Hepatocyte (in vitro differentiated cells): ENCODE data around the gene C10orf67. TPM values are rescaled to one million over a fixed set of nuclear protein-coding genes. Genes with fewer than 3 reads are reported as not detected.

ENCODE experiments used
- DNase-seq: peaks from one replicate; pipeline ENCODE4 v3.0.0-alpha.2; 2016; ENCODE audit warnings: low spot score
- H2AFZ ChIP-seq: fragments of 200-600 bp; sonication (generic); 2 replicates; pipeline ENCODE4 v1.6.0; 2016; ENCODE audit warnings: antibody characterized with exemption, mild to moderate bottlenecking
- H3K27ac ChIP-seq: fragments of 200-600 bp; sonication (generic); 2 replicates; pipeline ENCODE4 v1.5.1; 2016; ENCODE audit warnings: mild to moderate bottlenecking
- H3K27me3 ChIP-seq: fragments of 200-600 bp; sonication (generic); 2 replicates; pipeline ENCODE4 v1.6.1; 2016
- H3K36me3 ChIP-seq: fragments of 200-600 bp; sonication (generic); replicated peaks from 2 replicates; pipeline ENCODE4 v1.5.1; 2016; ENCODE audit warnings: low read depth; ENCODE audit not compliant: insufficient read depth
- H3K4me1 ChIP-seq: fragments of 200-600 bp; sonication (generic); 2 replicates; pipeline ENCODE4 v1.5.1; 2016; ENCODE audit warnings: mild to moderate bottlenecking, moderate library complexity; ENCODE audit not compliant: insufficient read depth
- H3K4me2 ChIP-seq: fragments of 200-600 bp; sonication (generic); 2 replicates; pipeline ENCODE4 v1.6.0; 2016
- H3K4me3 ChIP-seq: fragments of 200-600 bp; sonication (generic); 2 replicates; pipeline ENCODE4 v1.5.1; 2016; ENCODE audit warnings: mild to moderate bottlenecking
- H3K79me2 ChIP-seq: fragments of 200-600 bp; sonication (generic); 2 replicates; pipeline ENCODE4 v1.6.0; 2017; ENCODE audit warnings: mild to moderate bottlenecking
- H3K9me2 ChIP-seq: fragments of 200-600 bp; sonication (generic); replicated peaks from 2 replicates; pipeline ENCODE4 v1.6.0; 2017; ENCODE audit warnings: mild to moderate bottlenecking; ENCODE audit not compliant: insufficient read depth
- H3K9me3 ChIP-seq: fragments of 200-600 bp; sonication (generic); 2 replicates; pipeline ENCODE4 v1.5.1; 2016; ENCODE audit warnings: low read depth, mild to moderate bottlenecking
- H4K20me1 ChIP-seq: fragments of 200-600 bp; sonication (generic); 2 replicates; pipeline ENCODE4 v1.6.0; 2016; ENCODE audit warnings: mild to moderate bottlenecking; ENCODE audit not compliant: insufficient read depth, poor library complexity, severe bottlenecking
- EZH2 ChIP-seq: fragments of 200-600 bp; sonication (generic); IDR thresholded peaks from 2 replicates; pipeline ENCODE4 v1.6.1; 2016; ENCODE audit warnings: antibody characterized with exemption, mild to moderate bottlenecking, borderline replicate concordance
- EZH2phosphoT487 ChIP-seq: fragments of 200-600 bp; sonication (generic); IDR thresholded peaks from one replicate; pipeline ENCODE4 v1.6.1; 2018; ENCODE audit warnings: antibody characterized with exemption, mild to moderate bottlenecking, low read depth, moderate library complexity; ENCODE audit not compliant: unreplicated experiment, severe bottlenecking
- WGBS: methylation state at CpG from one replicate; pipeline ENCODE4 v1.1.6; 2016; ENCODE audit warnings: low lambda C conversion rate; ENCODE audit errors: missing lambda C conversion rate; 5-methylcytosine and 5-hydroxymethylcytosine counted together
- polyA plus RNA-seq: library from polyadenylated mRNA; unstranded; fragments of >200 nt; fragmentation: Nextera tagmentation; extraction: Ambion mirVana; gene quantifications from 2 replicates; pipeline ENCODE4 v1.2.1, GENCODE V29; 2016
- total RNA-seq: library from RNA; depleted of rRNA; stranded (reverse); fragments of >200 nt; gene quantifications from 2 replicates; pipeline ENCODE4 v1.2.3, GENCODE V29; 2014
- TF ChIP-seq, protein P1 (sequence below): fragments of 200-600 bp; sonication (generic); IDR thresholded peaks from 2 replicates; pipeline ENCODE4 v1.5.1; 2016; ENCODE audit warnings: antibody characterized with exemption, mild to moderate bottlenecking; ENCODE audit not compliant: poor library complexity

The C10orf67 gene
- total and polyA plus RNA-seq, 2 experiments from 2014 or later = 0.10 TPM; not detected in 1

- 88% methylated on average over 1 of the region's 1 CpG for WGBS
- no peaks in the 10 kb centered on the region for H3K79me2 ChIP-seq
- TF ChIP-seq, protein P1, sequence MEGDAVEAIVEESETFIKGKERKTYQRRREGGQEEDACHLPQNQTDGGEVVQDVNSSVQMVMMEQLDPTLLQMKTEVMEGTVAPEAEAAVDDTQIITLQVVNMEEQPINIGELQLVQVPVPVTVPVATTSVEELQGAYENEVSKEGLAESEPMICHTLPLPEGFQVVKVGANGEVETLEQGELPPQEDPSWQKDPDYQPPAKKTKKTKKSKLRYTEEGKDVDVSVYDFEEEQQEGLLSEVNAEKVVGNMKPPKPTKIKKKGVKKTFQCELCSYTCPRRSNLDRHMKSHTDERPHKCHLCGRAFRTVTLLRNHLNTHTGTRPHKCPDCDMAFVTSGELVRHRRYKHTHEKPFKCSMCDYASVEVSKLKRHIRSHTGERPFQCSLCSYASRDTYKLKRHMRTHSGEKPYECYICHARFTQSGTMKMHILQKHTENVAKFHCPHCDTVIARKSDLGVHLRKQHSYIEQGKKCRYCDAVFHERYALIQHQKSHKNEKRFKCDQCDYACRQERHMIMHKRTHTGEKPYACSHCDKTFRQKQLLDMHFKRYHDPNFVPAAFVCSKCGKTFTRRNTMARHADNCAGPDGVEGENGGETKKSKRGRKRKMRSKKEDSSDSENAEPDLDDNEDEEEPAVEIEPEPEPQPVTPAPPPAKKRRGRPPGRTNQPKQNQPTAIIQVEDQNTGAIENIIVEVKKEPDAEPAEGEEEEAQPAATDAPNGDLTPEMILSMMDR = no peak
- no peak for TF ChIP-seq EZH2phosphoT487
- no peak for TF ChIP-seq EZH2
- DNase-seq = no peak
- no peak overlapping the region for H2AFZ ChIP-seq
- no peak overlapping the region for H3K27ac ChIP-seq
- H3K4me3 ChIP-seq = no peak overlapping the region
- no peaks in the 10 kb centered on the region for H3K4me1 ChIP-seq
- H3K36me3 ChIP-seq = no peaks in the 10 kb centered on the region
- no peaks in the 10 kb centered on the region for H4K20me1 ChIP-seq
- peaks cover 12% of the 10 kb centered on the region for H3K27me3 ChIP-seq
- H3K4me2 ChIP-seq = no peak overlapping the region
- H3K9me3 ChIP-seq = no peaks in the 10 kb centered on the region
- H3K9me2 ChIP-seq = no peaks in the 10 kb centered on the region
Observed at GRCh38 chr10:23230582-23230981, 114.0 kb downstream of the C10orf67 start.

- H3K27ac ChIP-seq = no peak overlapping the region
- no peaks in the 10 kb centered on the region for H3K79me2 ChIP-seq
- H3K9me3 ChIP-seq = no peaks in the 10 kb centered on the region
- H3K36me3 ChIP-seq = no peaks in the 10 kb centered on the region
- H4K20me1 ChIP-seq = no peaks in the 10 kb centered on the region
- no peak overlapping the region for H3K4me3 ChIP-seq
- H3K27me3 ChIP-seq = peaks cover 48% of the 10 kb centered on the region
- no peaks in the 10 kb centered on the region for H3K9me2 ChIP-seq
- WGBS = 91% methylated on average over 1 of the region's 1 CpG
- H3K4me1 ChIP-seq = no peaks in the 10 kb centered on the region
- TF ChIP-seq, protein P1 = no peak
- TF ChIP-seq EZH2phosphoT487 = no peak
- TF ChIP-seq EZH2 = no peak
- no peak overlapping the region for H2AFZ ChIP-seq
- no peak overlapping the region for H3K4me2 ChIP-seq
- no peak for DNase-seq
Observed at GRCh38 chr10:23217471-23217870, 127.1 kb downstream of the C10orf67 start.

DNA sequence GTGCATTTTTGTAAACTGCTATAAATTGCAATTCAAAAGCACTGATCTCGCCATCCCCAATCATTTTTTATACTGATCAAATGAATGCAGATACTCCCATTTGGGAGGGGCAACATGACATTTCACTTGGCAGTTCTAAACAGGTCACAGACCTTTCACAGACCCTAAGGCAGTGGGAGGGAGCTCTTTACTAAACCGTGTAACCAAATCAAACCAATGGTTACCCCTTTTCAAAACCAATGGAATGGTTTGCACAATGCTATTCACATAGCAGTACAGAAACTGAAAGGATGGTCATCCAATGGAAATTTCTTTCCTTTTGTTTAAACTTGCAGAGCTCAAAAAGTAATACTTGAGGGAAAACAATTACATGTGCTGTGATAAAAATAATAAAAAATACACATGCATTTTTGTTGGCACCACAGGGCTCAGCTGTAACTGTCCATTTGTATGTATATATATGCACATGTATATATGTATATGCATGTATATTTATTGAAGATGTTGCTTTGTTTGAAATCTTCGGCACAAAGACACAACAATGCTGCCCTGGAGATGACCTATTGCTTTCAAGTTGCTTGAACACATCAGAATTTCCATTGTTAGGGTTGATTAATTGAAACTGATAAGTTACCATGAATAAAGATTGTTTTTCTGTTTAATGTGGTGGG, 138.5 kb downstream of the C10orf67 start:
- Histone ChIP-seq H3K4me2 (no peak overlapping the region), H3K9me2 (no peaks in the 10 kb centered on the region), H3K9me3 (no peaks in the 10 kb centered on the region), H3K27ac (no peak overlapping the region), H4K20me1 (no peaks in the 10 kb centered on the region), H3K4me1 (no peaks in the 10 kb centered on the region), H3K79me2 (no peaks in the 10 kb centered on the region), H3K4me3 (no peak overlapping the region), H2AFZ (no peak overlapping the region), H3K36me3 (no peaks in the 10 kb centered on the region), H3K27me3 (peaks cover 83% of the 10 kb centered on the region)
- TF ChIP-seq EZH2 (no peak), EZH2phosphoT487 (no peak)
- TF ChIP-seq, protein P1 = no peak
- 52% methylated on average over 3 of the region's 3 CpGs for WGBS
- no peak for DNase-seq
